Fibroblast of skin of right quadriceps (primary cell): ENCODE data around the gene FHOD3.
A peak's percentile ranks its signal among the peaks of the same experiment; 100 is the strongest.

Source experiments
- DNase-seq: peaks from one replicate; pipeline ENCODE4 v3.0.0-alpha.2; 2013

FHOD3 gene

DNA sequence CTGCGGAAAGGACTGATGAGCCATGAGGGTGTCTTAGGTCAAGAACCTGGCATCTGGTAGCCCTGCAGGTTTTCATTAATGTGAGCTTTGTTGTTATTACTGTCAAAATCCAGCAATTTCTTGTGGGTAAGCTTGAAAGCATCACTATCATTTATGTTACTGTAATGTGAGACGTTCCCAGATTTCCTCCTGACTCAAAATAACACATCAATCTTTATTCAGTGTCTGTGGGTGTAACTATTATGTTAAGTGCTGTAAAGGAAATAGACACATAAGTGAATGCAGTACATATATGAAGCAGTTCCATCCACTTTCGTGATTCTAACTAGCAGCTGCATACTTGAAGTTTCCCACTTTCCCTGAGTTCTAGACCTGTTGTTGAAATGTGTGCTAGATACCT, 89.8 kb downstream of the FHOD3 start:
- no peak for DNase-seq

DNA sequence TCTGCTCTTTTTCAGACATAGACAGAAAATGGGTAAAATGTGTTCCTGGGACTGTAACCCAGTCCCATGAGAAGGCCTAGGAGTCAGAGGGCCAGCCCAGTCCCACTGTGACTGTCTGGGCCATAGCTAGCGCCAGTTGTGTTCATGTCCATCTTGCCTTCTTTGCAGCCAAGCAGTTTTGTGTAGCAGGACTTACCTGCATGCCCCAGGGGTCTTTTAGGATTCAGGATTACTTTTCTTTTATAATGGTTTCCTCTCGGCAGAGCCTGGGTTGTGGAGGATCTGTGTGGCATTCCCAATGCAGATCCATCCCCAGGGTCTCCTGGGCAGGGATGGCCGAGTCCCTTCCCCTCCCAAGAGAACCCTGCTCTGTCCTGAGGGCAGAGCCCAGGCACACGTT, 90.8 kb downstream of the FHOD3 start:
- DNase-seq, result no peak

DNA sequence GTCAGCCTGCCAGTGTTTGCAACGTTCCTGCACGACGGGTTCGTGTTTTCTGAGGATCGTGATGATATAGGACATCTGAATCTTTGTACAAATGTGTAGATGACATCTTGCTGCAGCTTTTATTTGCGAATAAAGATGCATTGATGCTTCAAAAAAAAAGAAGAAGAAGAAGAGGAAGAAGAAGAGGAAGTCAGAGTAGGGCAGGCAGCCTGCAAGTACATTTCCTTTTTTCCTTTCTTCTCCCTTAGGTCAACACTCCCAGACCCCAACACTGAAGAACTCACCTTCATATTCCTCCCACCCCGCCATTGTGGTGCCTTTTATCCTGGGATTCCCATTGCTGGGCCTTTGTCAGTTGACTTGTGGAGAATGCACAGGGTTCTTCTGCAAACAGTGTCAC, 91.5 kb downstream of the FHOD3 start:
- DNase-seq, result no peak

DNA sequence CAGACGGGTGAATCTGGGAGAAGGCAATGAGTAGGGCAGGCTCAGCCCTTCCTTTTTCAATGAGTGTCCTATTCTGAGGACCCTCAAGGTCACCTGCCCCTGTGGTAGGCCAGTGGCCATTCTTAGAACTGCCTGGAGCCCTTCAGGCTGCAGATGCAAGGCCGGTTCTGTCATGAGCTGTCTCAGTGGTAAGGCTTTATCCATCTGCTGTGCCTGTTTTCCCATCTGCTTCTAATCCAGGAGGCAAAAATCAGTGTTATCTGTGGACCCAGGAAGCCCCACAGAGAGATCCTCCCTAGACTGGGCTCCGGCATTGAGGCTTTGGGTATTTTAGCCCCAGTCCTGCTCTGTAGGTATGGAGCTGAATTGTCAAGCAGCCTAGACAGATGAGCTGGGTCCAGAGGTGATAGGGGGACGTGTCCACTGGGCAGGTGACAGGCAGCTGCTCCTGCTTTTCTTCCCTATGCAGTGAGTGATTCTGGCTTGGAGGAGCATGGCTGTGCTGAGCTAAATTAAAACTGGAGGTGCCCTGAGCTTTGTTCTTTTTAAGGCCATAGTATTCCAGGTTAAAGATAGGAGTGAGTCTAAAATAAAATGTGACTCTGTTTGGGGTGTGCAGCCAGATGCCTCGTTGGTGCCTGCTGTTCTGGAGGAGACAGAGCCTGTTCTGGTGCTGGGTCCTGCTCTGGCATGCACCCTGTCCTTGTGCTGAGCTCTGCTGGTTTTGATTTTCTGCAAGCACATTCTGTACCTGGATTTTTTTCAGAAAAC, 92.5 kb downstream of the FHOD3 start:
- no peak for DNase-seq

DNA sequence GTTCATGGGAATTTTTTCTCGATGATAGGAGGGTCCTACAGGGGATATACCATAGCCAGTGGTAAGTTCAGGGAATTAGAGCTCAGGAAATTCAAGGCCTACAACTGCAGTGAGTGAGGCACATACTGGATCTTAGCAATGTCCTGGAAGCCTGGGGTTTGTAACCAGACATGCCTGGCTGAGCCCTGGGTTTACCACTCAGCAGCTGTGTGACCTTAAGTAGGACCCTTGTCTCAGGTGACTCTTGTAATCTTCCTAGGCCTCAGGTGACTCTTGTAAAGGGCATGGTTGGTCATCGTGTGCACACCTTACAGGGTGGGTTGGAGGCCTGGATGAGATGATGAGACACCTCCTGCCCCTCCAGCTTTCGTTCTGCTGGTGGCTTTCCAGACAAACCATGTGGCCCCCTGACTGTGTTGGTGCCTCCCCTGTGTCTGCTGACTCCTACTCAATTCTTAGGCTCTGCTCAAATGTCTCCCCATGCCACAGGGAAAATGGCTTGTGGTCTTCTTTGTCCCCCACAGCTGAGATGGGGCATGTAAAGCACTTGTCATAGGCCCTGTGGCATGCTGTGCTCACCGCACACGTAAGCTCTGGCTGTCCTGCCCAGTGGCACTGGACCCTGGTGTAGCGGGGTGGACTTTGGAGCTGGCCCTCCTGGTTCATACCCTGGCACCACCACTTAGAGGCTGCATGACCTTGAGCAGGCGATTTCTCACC, 94.1 kb downstream of the FHOD3 start:
- no peak for DNase-seq

DNA sequence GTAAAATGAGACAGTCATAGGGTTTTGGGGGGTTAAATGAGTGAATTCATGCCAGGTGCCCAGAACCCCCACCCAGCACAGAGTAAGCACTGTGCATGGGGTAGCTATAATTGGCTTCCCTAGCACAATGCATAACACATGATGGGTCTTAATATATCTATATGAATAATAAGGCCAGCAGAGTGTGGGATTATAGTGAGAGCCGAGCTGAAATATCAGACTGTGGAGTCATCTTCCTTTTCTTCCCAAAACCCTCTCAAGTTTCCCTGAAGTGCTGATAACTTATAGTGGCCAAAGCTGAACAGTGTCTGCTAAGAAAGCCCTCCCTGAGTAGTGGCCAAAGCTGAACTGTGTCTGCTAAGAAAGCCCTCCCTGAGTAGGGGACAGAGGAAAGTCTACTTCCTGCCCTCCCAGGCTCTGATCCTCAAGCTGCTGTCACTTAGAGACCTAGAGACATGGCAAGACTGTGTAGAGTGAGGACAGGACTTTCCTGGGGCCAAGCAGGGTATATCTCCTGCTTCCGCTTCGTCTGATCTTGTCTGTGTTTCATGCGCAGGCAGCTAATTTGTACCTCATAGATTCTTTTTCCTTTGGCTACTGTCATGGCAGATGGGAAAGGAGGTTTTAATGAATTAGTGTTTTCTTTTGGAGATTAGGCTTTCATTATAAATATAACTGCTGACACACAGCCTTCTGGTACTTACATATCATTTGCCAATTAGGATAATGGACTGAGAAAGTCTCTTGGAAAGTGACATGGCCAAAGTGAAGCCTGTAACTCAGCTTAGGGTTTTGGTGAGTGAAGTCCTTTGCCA, 94.9 kb downstream of the FHOD3 start:
- DNase-seq, result no peak

DNA sequence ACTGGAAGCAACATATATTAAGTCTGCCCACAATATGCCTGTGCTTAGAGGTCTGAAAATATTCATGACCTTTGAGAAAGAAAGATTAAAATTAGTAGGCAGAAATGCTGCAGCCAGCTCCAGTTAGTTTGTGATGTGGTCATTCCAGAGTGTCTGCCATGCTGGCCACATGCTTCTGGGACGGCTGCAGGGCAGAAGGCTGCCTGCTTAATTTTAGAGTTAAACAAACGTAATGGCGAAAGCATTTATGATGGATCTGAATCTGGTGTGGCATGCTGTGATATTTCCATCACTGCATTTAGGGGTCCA, 95.4 kb downstream of the FHOD3 start:
- DNase-seq, result no peak

DNA sequence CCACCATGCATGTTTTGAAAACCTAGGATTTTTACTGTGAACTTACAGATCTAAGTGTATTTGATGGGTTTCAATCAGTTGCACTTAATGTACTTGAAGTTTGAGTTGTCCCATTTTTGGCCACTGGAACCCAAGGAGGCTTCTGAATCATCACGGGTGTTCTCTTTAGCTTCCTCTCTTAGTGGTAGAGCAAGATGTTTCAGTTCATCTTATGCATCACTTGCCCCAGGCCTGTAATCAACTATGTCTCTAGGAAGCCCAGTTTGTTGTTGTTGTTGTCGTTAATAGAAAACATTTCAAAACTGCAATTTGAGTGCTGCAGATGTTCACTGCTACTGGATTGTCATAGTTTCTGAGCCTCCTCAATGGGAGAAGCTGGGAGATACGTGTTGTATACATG, 97.0 kb downstream of the FHOD3 start:
- DNase-seq, result no peak

DNA sequence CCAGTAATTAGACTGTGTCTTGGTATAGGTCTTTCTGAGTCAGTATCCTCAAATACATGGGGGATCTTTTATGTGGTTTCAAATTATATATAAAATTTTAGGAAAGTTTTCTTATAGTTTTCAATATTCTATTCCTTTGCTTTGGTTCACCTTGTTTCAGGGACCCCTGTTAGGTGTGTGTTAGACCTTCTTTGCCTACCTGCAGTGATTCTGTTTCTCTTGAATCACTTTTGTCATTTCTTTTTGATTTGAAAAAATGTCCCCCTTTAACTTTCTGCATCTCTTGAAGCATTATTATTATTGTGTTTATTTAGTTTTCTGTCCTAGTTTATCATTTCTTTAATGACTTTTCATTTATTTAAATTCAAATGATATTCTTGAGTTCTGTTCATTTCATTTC, 98.7 kb downstream of the FHOD3 start:
- no peak for DNase-seq

DNA sequence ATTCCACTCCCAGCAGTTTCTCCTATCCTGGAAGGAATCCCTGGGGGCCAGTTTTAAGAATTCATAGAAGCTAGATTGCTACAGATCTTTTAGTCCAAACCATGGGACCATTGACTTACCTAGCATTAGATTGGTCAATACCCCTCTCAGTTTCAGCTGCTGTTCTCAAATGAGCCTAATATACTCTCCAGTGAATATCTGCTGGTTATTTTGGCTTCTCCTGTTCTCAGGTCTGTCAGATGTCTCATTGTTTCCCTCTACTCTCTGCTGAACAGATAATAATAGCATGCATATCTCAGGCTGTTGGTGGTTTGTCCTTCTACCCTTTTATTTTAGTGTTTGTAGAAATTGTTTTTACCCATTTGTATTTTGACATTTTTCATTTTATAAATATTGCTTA, 99.5 kb downstream of the FHOD3 start:
- DNase-seq, result no peak

DNA sequence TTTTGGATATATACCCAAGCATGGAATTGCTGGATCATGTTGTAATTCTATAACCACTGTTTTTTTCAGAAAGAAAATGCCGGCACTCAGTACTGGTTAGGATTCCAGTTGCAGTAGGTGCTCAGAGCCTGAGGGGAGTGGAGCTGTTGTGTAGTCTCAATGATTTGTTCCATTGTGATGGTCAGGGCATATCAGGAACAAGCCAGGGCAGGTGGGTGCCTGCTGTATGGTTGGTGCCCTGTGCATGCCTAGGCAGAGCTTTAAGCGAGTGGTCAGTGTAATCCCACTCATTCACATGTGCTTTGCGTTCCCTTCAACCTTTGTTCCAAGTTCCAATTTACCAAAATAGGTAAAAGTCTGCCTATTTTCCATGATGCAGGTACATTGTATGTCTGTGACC, 100.9 kb downstream of the FHOD3 start:
- no peak for DNase-seq

DNA sequence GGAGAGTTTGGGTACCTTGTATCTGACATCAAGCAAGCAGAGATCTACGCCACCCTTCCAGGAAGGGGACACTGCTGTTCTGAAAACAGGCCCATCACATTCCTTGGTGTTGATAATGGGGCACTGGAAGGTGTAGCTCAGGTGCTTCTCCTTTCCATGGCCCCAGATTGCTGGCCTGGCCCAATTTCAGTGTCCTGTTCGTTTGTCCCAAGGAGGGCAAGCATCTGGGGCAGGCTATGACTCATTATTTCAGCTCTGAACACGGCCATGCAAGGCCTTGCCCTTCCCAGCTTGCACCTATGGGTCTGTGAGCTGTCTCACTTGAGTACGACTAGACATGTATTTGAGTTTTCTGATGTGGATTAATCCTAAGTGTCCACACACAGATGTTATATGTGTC, 101.5 kb downstream of the FHOD3 start:
- DNase-seq, result no peak

DNA sequence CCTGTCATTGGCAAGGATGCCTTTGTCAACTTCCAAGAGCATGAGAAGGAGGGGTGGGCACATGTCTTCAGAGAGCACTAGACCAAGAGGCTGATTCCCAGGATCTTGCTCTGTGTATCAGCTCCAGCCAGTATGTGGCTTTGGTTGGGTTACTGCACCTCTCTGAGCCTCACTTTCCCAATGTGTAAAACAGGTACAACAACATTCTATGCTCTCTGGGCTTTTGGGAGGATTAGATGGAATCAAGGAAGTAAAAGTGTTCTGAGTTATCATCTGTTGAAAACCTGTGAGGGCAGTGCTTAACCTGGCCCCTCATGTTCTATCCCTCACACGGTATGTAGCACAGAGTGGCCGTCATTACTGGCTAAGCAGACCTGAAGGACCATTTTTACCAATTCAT, 103.9 kb downstream of the FHOD3 start:
- DNase-seq, result no peak

DNA sequence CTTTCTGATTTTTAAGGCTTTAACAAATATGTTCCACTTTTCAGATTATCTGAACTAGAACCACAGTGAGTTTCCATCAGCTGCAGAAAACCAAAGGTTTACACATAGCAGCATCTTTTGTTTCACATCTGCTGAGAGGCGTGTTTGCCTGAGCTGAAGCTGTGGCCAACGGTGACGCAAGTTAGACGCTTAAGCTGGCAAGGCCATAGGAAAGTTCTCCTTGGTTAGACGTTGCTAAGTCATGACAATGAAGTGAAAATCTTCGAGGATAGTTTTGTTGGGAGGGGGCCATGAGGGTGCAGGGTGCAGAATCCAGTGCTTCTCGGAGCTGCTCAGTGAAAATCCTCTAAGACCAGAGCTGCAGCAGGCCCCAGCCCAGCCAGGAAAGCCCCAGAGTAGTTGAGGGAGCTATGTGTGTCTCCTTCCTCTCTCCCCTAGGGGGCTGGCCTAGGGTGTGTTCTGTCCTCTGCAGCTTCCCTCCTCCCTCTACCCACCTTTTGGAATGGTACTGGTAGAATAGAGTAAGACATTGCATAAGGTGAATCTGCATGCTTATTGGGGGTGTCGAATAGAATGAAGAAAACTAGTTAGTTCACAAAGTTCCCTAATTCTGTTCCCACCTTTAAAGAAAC, 105.4 kb downstream of the FHOD3 start:
- peak; percentile 72 for DNase-seq

DNA sequence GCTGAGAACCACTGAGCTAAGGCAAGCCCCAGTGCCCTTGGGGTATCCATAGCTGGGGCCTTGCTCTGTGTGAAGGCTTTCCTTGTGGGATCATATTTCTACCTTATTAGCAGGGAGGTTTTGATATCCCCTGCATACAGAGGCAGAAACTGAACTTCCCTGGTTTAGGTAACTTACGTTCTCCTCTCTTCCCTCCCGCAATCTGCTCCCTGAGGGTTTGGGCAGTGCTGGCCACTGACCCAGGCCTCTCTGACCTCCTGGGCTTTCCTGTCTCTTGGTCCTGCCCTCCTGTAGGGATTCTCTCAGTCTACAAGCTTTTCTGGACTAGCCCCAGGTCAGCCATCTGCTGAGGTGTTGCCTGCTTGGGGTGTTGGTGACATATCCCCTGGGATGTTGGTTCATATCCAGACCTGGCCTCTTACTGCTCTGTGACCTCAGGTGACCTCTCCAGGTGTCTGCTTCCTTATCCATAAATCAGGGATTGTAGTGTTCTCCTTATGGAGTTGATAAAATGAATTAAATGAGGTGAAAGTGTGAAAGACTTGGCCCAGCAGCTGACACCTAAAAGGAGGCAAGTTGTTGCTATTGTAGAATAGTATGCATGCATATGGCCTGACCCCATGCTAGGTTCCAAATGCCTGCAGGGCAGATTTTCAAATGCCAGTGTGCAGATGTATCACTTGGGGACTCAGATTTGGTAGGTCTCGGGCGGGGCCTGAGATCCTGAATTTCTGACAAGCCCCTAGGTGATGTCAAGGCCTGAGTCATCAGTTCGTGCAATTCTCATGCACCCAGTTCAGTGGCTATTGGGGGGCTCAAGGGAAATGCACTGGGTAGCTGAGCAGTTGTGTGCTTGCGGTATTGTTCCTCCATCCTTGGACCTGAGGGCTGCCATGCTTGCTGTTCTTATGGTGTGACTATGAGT, 106.6 kb downstream of the FHOD3 start:
- no peak for DNase-seq

DNA sequence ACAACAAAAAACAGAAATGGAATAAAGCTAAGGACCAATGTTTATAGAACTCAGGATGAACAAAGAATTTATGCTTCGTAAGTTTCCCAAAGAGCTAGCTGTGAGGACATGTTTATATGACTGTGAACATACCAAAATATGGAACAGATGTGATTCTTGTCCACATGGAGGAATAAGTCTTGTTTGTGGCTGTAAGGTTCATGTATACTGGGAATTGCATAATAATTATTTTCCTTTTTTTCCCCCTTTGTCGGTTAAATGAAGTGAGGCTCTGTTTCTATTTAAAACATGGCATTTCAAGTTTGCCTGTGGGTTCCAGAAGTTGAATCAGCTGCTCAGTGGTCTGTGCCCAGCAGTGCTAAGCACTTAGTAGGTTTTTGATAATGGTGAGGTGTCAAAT, 108.1 kb downstream of the FHOD3 start:
- DNase-seq, result peak; percentile 9

DNA sequence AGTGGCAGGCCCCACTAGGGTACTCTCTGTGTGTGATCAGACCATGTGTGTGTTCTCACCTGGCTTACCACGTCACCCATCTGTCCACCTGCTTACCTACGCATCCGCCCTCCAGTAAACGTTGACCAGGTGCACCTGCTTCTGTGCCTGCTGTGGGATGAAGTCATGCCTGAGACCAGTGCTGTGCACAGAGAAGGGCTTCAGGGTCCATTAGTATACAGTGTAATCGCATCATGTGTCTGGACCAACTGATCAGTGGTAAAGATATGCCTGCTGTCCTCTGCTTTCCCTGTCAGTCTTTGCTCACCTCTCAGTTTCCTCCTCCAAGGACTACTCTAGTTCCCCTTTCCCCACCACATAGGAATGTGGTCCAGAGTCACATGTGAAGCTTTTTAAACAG, 109.3 kb downstream of the FHOD3 start:
- no peak for DNase-seq

DNA sequence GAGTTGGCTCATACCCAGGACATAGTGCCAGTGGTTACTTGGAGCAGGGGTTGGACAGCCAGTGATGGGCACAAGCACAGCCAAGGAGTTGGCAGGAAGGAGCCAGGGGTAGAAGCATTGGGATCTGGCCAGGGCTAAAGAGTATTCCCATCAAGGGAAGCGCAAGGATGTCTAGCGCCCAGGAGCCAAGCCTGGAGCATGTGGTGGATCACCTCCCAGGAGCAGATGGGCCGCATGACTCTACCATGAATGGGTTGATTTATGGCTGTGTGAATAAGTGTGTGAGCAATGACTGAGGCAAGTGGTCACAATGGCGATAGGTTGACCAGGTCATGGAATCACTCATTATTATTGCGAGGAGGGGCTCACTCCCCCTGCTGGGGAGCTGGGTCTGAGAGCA, 111.1 kb downstream of the FHOD3 start:
- DNase-seq, result no peak

DNA sequence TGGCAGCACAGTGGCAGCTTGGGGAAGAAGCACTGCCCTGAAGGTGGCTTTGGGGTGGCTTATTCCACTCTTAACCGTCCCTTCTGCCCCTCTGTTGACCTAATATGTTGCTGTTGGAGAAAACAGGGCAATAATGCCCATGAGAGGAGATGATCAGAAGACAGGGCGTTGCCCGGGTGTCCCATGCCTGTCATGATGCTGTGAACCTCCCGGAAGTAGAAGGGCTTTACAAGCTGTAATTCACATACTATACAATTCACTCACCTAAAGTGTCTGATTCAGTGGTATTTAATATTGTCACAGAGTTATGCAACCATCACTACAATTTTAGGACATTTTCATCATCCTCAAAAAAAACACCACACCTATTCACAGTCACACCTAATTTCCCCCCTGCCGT, 112.3 kb downstream of the FHOD3 start:
- DNase-seq, result no peak

DNA sequence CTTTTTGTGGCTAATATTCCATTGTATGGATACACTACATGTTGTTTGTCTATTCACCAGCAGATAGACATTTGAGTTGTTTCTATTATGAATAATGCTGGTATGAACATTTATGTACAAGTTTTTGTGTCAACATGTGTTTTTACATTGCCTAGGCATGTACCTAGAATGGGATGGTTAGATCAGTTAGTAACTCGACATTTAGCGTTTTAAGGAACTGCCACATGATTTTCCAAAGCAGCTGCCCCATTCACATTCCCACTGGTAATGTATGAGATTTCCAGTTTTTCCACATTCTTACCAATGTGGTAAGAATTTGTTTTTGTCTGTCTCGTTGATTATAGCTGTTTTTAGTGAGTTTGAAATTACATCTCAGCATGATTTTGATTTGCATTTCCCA, 112.8 kb downstream of the FHOD3 start:
- DNase-seq, result no peak

DNA sequence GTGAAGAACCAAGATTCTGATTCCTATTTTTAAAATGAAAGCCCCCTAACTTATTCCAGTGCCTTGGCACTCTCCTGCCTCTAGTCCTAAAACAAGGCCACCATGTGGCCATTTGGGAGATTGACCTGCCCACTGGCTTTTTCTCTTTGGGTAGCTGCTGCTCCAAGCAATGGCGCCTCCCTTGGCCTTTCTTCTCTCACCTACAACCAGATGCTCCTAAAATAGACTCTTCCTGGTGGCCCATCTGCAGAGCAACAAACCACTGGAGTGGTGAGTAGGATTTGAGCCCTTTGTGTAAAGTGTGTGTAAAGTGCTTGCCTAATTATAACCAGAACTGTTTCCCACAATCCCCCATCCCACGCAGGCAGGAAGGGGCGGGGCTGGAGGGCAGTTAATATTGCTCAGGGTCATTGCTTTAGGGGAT, 114.2 kb downstream of the FHOD3 start:
- peak; percentile 34 for DNase-seq

DNA sequence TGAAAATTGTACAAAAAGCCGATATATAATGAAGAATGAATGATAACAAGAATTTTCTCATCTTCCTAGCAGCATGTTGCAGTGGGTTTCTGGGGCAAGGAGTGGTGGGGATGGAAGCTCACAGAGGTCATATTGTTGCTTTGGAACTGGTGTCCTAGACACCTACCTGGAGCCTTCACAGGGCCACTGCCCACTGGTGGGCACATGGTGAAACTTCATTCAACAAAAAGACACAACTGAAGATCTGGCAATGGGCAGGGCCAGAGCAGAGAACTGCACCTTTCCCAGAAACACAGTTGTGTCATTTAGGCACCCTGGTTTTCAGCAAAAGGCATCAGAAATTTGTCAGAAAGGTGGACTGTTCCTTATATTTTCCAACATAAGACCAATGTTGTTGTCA, 115.3 kb downstream of the FHOD3 start:
- peak; percentile 27 for DNase-seq
